Putamen (tissue), 1 donor: ENCODE measurements around the gene DNAH14.

Experiments used
- DNase-seq: peaks from one replicate; pipeline ENCODE4 v3.0.0-alpha.2; 2016; ENCODE audit warnings: low spot score

The DNAH14 gene

GRCh38 chr1:225428881-225429455 is 499.5 kb downstream of the DNAH14 start:
- DNase-seq, result no peak

GRCh38 chr1:225430301-225430700 is 500.8 kb downstream of the DNAH14 start:
- no peak for DNase-seq

- DNase-seq, result no peak
Measured at GRCh38 chr1:225431081-225431863, 501.8 kb downstream of the DNAH14 start.

- DNase-seq, result no peak
Measured at GRCh38 chr1:225434046-225434445, 504.6 kb downstream of the DNAH14 start.

GRCh38 chr1:225435076-225435475 is 505.6 kb downstream of the DNAH14 start:
- DNase-seq, result no peak

- no peak for DNase-seq
Measured at GRCh38 chr1:225435487-225435886, 506.0 kb downstream of the DNAH14 start.

GRCh38 chr1:225435957-225436392 is 506.5 kb downstream of the DNAH14 start:
- DNase-seq, result no peak

- no peak for DNase-seq
Measured at GRCh38 chr1:225437710-225438437, 508.4 kb downstream of the DNAH14 start.

- no peak for DNase-seq
Measured at GRCh38 chr1:225440380-225441221, 511.1 kb downstream of the DNAH14 start.

- no peak for DNase-seq
Measured at GRCh38 chr1:225441314-225442122, 512.0 kb downstream of the DNAH14 start.

GRCh38 chr1:225442123-225442505 is 512.6 kb downstream of the DNAH14 start:
- DNase-seq, result no peak

GRCh38 chr1:225445639-225446594 is 516.4 kb downstream of the DNAH14 start:
- DNase-seq, result no peak

GRCh38 chr1:225446595-225446960 is 517.1 kb downstream of the DNAH14 start:
- DNase-seq, result no peak

- no peak for DNase-seq
Measured at GRCh38 chr1:225446981-225447615, 517.6 kb downstream of the DNAH14 start.

GRCh38 chr1:225447650-225448089 is 518.2 kb downstream of the DNAH14 start:
- DNase-seq, result peak; percentile 58

- peak; percentile 69 for DNase-seq
Measured at GRCh38 chr1:225448146-225448805, 518.8 kb downstream of the DNAH14 start.
